Liver (tissue), 9 donors: ENCODE measurements around the gene CPLX3. TPM values are rescaled to one million over a fixed set of nuclear protein-coding genes. Genes with fewer than 3 reads are reported as not detected.

Source experiments
- DNase-seq: peaks from one replicate; pipeline ENCODE4 v3.0.0-alpha.2; 2017; ENCODE audit warnings: low spot score
- H3K27ac ChIP-seq, 2 donors: one replicate each; pipeline ENCODE4 v1.7.0; 2013; ENCODE audit warnings: inconsistent platforms in 2 of 2, low read length in 2 of 2, control low read depth in 1 of 2, low read depth in 1 of 2, mild to moderate bottlenecking in 1 of 2
- H3K27me3 ChIP-seq, 4 donors: one replicate each; pipeline versions ENCODE4 v1.6.1 to v1.7.0; 2013; ENCODE audit warnings: low read length in 3 of 4, inconsistent platforms in 1 of 4, mild to moderate bottlenecking in 1 of 4, moderate library complexity in 1 of 4; ENCODE audit not compliant: control insufficient read depth in 4 of 4, insufficient read depth in 4 of 4
- H3K36me3 ChIP-seq, 4 donors: one replicate each; pipeline versions ENCODE4 v1.6.1 to v1.7.0; 2013; ENCODE audit warnings: low read length in 3 of 4, mild to moderate bottlenecking in 3 of 4, low read depth in 1 of 4, moderate library complexity in 1 of 4; ENCODE audit not compliant: control insufficient read depth in 4 of 4, insufficient read depth in 3 of 4
- H3K4me1 ChIP-seq, 4 donors: one replicate each; pipeline versions ENCODE4 v1.6.1 to v1.7.0; 2013; ENCODE audit warnings: low read length in 3 of 4, mild to moderate bottlenecking in 3 of 4, moderate library complexity in 1 of 4; ENCODE audit not compliant: control insufficient read depth in 4 of 4, insufficient read depth in 4 of 4
- H3K4me3 ChIP-seq, 3 donors: one replicate each; pipeline versions ENCODE4 v1.6.1 to v1.7.0; 2013; ENCODE audit warnings: low read length in 3 of 3, control low read depth in 1 of 3, low read depth in 1 of 3, mild to moderate bottlenecking in 1 of 3
- H3K9ac ChIP-seq, 2 donors: one replicate each; pipeline ENCODE4 v1.7.0; 2013; ENCODE audit warnings: low read length in 2 of 2, mild to moderate bottlenecking in 2 of 2, moderate library complexity in 2 of 2, control low read depth in 1 of 2, low read depth in 1 of 2
- H3K9me3 ChIP-seq, 4 donors: one replicate each; pipeline versions ENCODE4 v1.6.1 to v1.7.0; 2013; ENCODE audit warnings: low read length in 3 of 4; ENCODE audit not compliant: control insufficient read depth in 4 of 4
- ATF3 ChIP-seq: IDR thresholded peaks from 2 replicates; pipeline ENCODE4 v1.6.1; 2016; ENCODE audit warnings: antibody characterized with exemption
- CTCF ChIP-seq: fragments of 150-350 bp; IDR thresholded peaks from 2 replicates; pipeline ENCODE4 v1.5.1; 2017; ENCODE audit warnings: improper control_type of control experiment, low read depth, low read length; ENCODE audit not compliant: missing input control
- FOXA1 ChIP-seq: IDR thresholded peaks from 2 replicates; pipeline ENCODE4 v1.6.1; 2016; ENCODE audit warnings: antibody characterized with exemption
- FOXA2 ChIP-seq: IDR thresholded peaks from 2 replicates; pipeline ENCODE4 v1.6.1; 2016; ENCODE audit warnings: antibody characterized with exemption
- GABPA ChIP-seq, 2 donors: IDR thresholded peaks in 1 of 2; conservative IDR thresholded peaks in 1 of 2; 2 replicates each; pipeline ENCODE4 v1.6.1; 2016; ENCODE audit warnings: antibody characterized with exemption in 2 of 2, mild to moderate bottlenecking in 1 of 2, moderate library complexity in 1 of 2
- HNF4A ChIP-seq, 2 donors: conservative IDR thresholded peaks; 2 replicates each; pipeline ENCODE4 v1.6.1; 2016; ENCODE audit warnings: antibody characterized with exemption in 2 of 2, mild to moderate bottlenecking in 2 of 2
- HNF4G ChIP-seq: IDR thresholded peaks from 2 replicates; pipeline ENCODE4 v1.6.1; 2016; ENCODE audit warnings: antibody characterized with exemption
- JUND ChIP-seq, 2 donors: IDR thresholded peaks; 2 replicates each; pipeline ENCODE4 v1.6.1; 2016; ENCODE audit warnings: antibody characterized with exemption in 2 of 2
- MAX ChIP-seq: IDR thresholded peaks from 2 replicates; pipeline ENCODE4 v1.6.1; 2016; ENCODE audit warnings: antibody characterized with exemption
- NR2F2 ChIP-seq: IDR thresholded peaks from 2 replicates; pipeline ENCODE4 v1.6.1; 2016; ENCODE audit warnings: antibody characterized with exemption
- RAD21 ChIP-seq, 2 donors: IDR thresholded peaks; 2 replicates each; pipeline ENCODE4 v1.6.1; 2016; ENCODE audit warnings: antibody characterized with exemption in 2 of 2, mild to moderate bottlenecking in 2 of 2
- REST ChIP-seq: IDR thresholded peaks from 2 replicates; pipeline ENCODE4 v1.6.1; 2016; ENCODE audit warnings: antibody characterized with exemption, mild to moderate bottlenecking
- RXRA ChIP-seq, 2 donors: IDR thresholded peaks; 2 replicates each; pipeline ENCODE4 v1.6.1; 2017 to 2018; ENCODE audit warnings: antibody characterized with exemption in 2 of 2, mild to moderate bottlenecking in 1 of 2
- SP1 ChIP-seq: IDR thresholded peaks from 2 replicates; pipeline ENCODE4 v1.6.1; 2018; ENCODE audit warnings: antibody characterized with exemption, mild to moderate bottlenecking
- YY1 ChIP-seq: IDR thresholded peaks from 2 replicates; pipeline ENCODE4 v1.6.1; 2016; ENCODE audit warnings: antibody characterized with exemption, mild to moderate bottlenecking
- ZBTB33 ChIP-seq: IDR thresholded peaks from 2 replicates; pipeline ENCODE4 v1.6.1; 2016; ENCODE audit warnings: antibody characterized with exemption
- WGBS: extraction: QIAGEN DNeasy Blood & Tissue Kit; methylation state at CpG from one replicate; pipeline ENCODE4 v1.1.7; 2013; 5-methylcytosine and 5-hydroxymethylcytosine counted together
- polyA plus RNA-seq, 2 donors: library from polyadenylated mRNA; stranded (reverse) in 1 of 2; unstranded in 1 of 2; fragments of 200-250 nt in 1 of 2; fragments of >200 nt in 1 of 2; fragmentation: Nextera tagmentation in 1 of 2; extraction: Ambion mirVana in 1 of 2; gene quantifications; one replicate each; pipeline versions ENCODE4 v1.2.1 to v1.2.3, GENCODE V29; 2013 to 2015
- total RNA-seq, 2 donors: library from RNA; depleted of rRNA; stranded (reverse); fragments of >200 nt; gene quantifications; one replicate each; pipeline ENCODE4 v1.2.3, GENCODE V29; 2014
- donor health status: healthy.
- donor health status: healthy.
- donor health status: healthy.
- donor health status: healthy.
- donor health status: healthy.

CPLX3 gene
- total and polyA plus RNA-seq, 4 donors: not detected

- Histone ChIP-seq H3K4me3 (no peak overlapping the region), H3K27ac (no peak overlapping the region), H3K4me1 (peaks cover 0 to 5% (median 0%) of the 10 kb centered on the region in 4 donors), H3K9ac (no peak overlapping the region), H3K9me3 (no peaks in the 10 kb centered on the region), H3K36me3 (peaks cover 8 to 35% (median 20%) of the 10 kb centered on the region in 4 donors), H3K27me3 (no peaks in the 10 kb centered on the region)
- 98% methylated on average over 2 of the region's 2 CpGs for WGBS
- TF ChIP-seq REST (no peak), NR2F2 (no peak), HNF4G (no peak), JUND (IDR thresholded peaks at IDR 0.05) (no peak), HNF4A (conservative IDR thresholded peaks at IDR 0.05) (no peak), GABPA (IDR thresholded peaks at IDR 0.05 in 1 of 2, conservative IDR thresholded peaks at IDR 0.05 in 1 of 2) (no peak), FOXA2 (no peak), CTCF (no peak), RXRA (IDR thresholded peaks at IDR 0.05) (no peak), RAD21 (IDR thresholded peaks at IDR 0.05) (no peak), FOXA1 (no peak), SP1 (no peak)
- no peak for DNase-seq
Measured at GRCh38 chr15:74855857-74856256, 29.4 kb downstream of the CPLX3 start.

GRCh38 chr15:74856537-74856936 is 30.1 kb downstream of the CPLX3 start:
- Histone ChIP-seq H3K9me3 (no peaks in the 10 kb centered on the region), H3K4me3 (no peak overlapping the region), H3K36me3 (peaks cover 8 to 30% (median 15%) of the 10 kb centered on the region in 4 donors), H3K9ac (no peak overlapping the region), H3K27ac (no peak overlapping the region), H3K4me1 (peaks cover 0 to 5% (median 0%) of the 10 kb centered on the region in 4 donors), H3K27me3 (no peaks in the 10 kb centered on the region)
- 100% methylated on average over 1 of the region's 1 CpG for WGBS
- DNase-seq: no peak
- TF ChIP-seq ZBTB33 (no peak), ATF3 (no peak), CTCF (no peak), YY1 (no peak), REST (no peak), MAX (no peak), HNF4G (no peak), SP1 (no peak), HNF4A (conservative IDR thresholded peaks at IDR 0.05) (no peak), NR2F2 (no peak), FOXA2 (no peak)
